Stimulated activated CD8-positive, alpha-beta memory T cell treated with anti-CD3 and anti-CD28 coated beads, Interleukin-4, amount 100 ng/mL, for 1 hour (primary cell): ENCODE measurements around the gene RAPGEF5.

ENCODE experiments used
- DNase-seq, 2 donors: peaks; one replicate each; pipeline ENCODE4 v3.0.0-alpha.2; 2020; ENCODE audit warnings: low read depth in 2 of 2, low spot score in 1 of 2

Gene RAPGEF5

DNA sequence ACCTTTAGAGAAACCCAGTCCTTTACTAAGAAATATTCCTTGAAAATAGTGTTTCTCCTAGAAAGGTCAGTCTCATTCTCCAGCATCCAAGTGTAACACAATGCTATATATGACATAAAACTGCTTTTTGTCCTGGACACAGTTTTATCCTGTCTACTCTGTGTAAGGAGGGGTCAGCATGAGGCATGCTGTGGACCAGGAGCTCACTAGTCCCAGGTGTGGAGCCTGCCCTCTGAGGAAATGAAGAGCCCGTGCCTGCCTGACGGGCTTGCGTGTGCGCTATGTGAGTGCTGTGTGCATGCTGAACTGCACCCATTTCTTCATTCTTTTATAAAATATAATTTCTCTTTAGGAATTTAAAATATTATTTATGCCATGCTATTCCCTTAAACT lies 228.4 kb downstream of the RAPGEF5 start:
- no peak for DNase-seq

- no peak for DNase-seq
Measured at GRCh38 chr7:22127835-22128527, 229.0 kb downstream of the RAPGEF5 start.

GRCh38 chr7:22125436-22125835 lies 231.5 kb downstream of the RAPGEF5 start:
- no peak for DNase-seq

DNA sequence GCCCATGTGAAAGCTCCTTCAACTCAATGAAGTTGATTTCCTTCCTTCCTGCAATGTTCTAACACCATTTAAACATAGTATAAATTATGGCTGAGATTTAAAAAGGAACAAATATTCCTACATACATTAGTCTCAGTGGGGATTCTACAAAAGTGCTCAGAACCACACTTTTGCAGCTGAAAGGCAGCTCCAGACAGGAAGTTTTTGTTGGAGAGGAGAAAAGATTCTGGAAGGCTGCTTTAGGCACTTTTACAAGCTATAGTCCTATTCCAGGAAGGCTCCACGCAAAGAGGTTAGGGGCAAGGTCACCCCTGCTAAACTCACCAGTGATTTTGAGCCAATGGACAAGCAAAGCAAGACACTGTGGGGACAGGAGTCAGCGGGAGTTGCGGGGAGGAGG lies 232.0 kb downstream of the RAPGEF5 start:
- DNase-seq = no peak

GRCh38 chr7:22123139-22123538 lies 233.8 kb downstream of the RAPGEF5 start:
- DNase-seq = no peak

DNA sequence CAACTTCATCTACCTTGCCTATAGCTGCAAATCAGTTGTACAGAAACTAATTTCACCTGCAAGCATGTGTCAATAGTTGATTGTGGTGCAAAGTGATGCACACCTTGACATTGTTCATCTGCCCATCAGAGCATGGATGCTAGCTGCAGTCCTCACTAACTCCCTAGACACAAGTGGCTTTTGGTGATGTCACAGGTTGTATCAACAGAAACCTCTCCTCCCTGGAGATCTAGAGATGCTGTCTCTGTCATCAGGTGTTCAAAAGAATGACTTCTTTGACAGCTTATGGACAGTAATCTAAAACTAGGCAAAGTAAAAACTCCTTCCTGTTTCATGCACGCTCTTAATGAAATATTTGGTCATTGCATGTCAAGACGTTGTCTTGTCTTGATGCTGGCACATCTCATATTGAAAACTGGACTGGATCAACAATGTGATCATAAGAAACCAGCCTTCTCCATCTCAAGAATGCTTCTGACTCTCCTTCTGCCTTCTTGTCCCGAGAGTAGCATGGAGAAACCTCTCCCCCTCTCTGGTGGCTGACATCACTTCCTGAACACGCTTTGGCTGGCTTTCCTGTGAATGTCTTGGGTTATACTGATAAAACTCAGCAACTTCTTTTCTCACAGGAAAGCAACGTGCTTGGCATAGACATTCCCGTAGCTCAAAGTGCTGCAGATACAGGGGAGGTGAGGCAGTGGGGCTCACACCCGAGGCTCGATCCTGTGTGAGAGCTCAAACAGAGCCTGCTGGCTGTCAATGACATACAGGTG lies 235.1 kb downstream of the RAPGEF5 start:
- DNase-seq = no peak

DNA sequence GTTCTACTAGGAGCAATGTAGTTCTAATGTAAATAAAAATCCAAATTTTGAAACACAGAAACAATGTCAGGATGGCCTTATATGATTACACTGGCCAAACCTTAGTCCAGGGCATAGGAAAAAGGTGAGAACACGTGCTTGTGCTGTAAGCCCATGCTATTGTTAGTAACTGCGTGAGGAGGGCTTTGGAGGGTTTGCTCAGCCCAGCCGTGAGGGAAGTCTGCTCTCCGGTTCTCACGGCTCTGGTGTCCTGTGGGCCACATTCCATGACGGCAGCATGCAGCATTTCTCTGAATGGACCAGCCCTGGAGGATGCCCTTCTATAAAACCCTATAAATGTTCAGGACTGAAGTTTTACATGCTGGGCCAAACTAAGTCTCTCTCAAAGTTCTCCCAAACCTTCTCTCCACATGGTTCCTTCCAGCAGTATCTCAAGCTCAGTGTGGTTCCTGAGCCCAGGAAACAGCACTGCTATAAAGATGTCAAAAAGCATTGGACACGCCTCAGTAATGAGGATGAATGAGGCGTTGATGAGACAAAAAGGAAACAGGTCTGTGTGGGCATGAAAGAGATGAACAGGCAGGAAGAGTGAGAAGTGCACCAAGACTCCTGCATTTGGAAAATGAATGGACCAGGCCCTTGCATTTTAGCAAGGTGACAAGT lies 236.4 kb downstream of the RAPGEF5 start:
- no peak for DNase-seq

DNA sequence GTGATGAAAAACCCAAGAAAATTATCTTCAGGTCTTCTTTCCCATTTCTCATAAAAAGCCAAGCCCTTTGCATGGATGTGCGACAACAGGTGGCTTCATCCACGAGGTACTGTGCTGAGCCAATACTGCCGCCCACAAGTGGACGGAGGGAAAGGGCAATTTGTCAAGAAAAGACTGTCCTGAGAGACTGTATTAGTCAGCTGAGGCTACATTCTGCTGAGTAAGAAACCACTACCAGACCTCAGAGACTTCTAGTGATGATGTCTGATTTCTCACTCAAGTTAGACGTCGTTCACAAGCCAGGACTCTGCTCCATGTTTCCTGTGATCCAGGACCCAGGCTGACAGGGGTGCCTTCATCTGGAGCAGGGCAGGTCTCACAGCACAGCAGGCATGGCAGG lies 239.7 kb downstream of the RAPGEF5 start:
- DNase-seq = no peak

DNA sequence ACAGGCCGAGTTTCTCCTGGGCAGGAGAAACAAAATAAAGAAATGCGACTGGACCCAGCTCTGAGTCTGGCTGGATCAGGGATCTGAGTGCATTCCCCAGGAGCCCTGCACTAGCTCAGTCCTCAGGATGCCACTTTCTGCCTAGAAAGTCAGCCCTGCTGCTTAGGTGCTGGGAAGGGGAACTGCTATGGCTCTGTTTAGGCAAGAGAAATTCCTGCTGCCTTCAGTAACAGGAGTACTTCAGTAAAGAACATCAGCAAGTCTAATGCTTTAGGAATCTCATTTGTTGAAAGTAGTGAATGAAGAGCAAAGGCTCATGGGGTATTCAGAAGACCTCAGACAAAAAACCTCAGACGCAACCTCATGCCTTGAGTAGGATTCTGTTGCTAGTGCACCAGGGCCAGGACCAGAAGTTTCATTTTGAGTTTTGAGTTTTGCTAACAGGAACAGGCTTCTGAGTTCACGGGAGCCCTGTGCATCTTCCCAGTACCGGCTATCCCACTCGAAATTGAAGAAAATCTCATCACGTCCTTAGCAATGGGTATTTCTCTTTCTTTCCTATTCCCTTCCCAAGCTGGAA lies 240.4 kb downstream of the RAPGEF5 start:
- DNase-seq = no peak

DNA sequence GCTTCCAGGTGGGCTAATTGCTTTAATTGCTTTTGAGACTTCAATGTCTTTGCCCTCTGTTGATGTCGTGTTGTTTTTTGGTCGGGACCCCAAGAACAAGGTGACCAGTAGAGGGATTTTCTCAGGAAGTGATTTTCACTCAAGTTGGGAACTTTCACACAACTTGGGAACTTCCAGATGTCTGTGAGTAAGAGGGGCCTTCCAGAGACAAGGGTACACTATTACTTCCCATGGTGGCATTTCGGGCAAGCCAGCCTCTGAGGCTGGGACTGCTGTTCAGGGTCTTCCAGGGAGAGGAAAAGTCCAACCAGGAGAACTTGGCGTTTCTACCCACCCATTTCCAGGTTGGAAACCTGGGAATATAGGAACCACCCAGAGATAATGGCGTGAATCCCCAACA lies 241.3 kb downstream of the RAPGEF5 start:
- no peak for DNase-seq

GRCh38 chr7:22114440-22114981 lies 242.4 kb downstream of the RAPGEF5 start:
- DNase-seq = no peak

GRCh38 chr7:22113041-22113440 lies 243.9 kb downstream of the RAPGEF5 start:
- no peak for DNase-seq

DNA sequence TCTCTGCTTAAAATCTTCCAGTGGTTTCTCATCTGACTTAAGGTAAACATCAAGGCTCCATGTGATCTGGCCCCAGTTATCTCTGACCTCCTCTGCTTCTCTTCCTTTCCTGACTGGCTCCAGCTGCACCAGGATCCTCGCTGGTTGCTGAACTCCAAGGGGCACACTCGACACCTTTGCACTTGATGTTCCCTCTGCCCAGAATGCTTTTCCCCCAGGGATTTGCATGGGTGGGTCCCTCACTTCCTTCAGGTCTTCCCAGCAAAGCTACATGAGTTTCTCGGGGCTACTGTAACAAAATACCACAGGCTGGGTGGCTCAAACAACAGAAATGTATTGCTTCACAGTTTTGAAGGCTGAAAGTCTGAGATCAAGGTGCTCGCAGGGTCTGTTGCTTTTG lies 245.3 kb downstream of the RAPGEF5 start:
- no peak for DNase-seq

DNA sequence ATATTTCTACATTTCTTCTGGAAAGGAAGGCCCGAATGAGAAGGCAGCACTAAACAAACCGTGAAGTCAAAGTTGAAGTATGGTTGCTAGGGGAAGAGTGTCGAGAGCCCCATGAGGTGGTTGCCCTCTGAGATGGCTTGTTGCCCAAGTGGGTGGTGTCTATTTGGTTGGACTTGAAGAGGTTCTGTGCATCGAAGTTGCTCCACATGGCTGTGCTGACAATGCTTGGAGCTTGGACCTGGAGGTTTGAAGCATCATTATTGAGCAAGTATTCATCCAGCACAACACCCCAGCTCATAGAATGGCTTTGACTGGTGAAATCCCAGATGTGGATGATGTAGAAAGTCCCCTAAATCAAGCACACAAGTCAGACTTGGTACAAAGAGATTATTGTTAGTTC lies 246.1 kb downstream of the RAPGEF5 start:
- DNase-seq = no peak

DNA sequence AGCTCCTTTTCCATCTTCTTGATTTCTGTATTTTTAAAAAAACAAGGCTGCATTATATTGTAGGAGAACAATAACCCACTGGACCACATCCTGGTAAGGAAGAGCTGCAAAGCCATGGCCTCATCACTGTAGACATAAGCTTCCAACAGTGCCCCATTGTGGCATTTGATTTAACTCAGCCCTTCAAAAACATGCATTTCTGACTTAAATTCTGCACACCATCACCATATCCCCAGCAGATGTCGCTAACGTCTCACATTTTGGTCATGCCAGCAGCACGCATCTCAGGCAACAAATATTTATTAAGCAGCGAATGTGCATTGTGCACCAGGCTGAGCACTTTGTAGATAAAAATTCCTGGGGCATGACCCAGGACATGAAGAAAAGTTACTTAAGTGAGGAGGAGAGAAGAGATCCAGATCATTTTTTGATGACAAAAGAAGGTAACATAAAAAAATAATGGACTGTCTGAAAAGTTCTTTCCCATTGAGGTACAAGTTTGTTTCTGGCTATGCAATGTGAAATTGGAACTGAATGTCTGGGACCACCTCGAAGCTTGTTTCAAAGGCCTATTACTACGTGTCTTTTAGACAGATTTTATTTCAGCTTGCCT lies 246.6 kb downstream of the RAPGEF5 start:
- DNase-seq = peak; percentile 7 to 8

GRCh38 chr7:22109761-22110160 lies 247.2 kb downstream of the RAPGEF5 start:
- no peak for DNase-seq

DNA sequence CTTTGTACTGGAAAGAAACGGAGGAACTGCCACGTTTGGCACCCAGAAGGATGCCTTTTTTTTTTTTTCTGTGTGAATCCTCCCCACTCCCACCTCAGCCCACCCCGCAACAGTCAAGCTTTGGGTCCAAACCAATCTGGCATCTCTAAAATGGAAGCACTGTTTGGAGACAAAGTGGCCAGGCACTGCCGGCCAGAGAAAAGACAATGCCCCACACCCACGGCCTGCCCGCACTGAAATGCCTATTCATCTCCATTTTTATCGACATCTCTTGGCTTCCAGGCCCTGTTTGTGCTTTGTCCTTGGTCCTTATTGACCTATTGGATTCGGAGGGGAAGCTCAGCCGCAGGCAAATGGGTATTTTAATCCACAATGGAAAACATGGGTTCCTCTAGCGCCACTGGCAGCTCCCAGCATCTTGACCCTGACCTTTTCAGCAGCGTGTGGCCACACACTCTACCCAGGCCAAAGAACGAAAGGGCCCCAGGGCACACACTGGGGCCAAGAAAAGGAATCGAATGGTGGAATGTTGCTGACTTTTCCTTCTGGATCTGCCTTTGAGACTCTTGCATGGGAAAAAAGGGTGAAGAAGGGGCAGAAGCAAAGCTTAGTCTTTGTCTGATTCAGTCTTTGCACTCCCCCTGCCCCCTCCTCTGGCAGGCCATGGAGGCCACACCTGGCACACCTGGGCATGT lies 248.7 kb downstream of the RAPGEF5 start:
- DNase-seq = no peak

DNA sequence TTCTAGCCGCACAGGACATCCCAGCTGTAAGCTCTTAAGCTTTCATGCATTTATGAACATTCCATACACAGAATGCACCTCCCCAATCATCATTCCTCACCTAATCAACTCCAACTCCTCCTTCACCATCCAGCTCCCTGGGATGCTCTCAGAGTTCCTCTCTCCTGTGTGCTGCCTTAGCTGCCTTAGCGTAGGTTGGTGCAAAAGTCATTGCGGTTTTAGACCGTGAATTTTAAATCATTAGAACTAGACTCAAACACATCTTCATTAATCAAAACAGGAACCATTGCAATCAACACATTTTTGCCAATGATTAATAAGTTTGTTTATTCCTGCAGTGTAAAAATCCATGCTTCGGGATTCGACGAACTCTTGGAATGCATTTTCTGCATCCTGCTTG lies 251.4 kb downstream of the RAPGEF5 start:
- no peak for DNase-seq

GRCh38 chr7:22094413-22095342 lies 262.3 kb downstream of the RAPGEF5 start:
- DNase-seq = no peak

- DNase-seq = no peak
Measured at GRCh38 chr7:22093936-22094335, 263.0 kb downstream of the RAPGEF5 start.
